Fibroblast of skin of scalp (primary cell): ENCODE results near the gene ZCCHC24.
A peak's percentile ranks its signal among the peaks of the same experiment; 100 is the strongest.
"Not testable (repeated sequence)": the region's sequence is repeated elsewhere in the genome, so short reads cannot be mapped to it uniquely, and the experiment has no call there.

Experiments
- DNase-seq: peaks from one replicate; pipeline ENCODE4 v3.0.0-alpha.2; 2013

Gene ZCCHC24

GRCh38 chr10:79342811-79343561 is 102.4 kb downstream of the ZCCHC24 start:
- DNase-seq = no peak

GRCh38 chr10:79342295-79342761 is 103.1 kb downstream of the ZCCHC24 start:
- no peak for DNase-seq

GRCh38 chr10:79340646-79341244 is 104.7 kb downstream of the ZCCHC24 start:
- DNase-seq = no peak

GRCh38 chr10:79339266-79339665 is 106.2 kb downstream of the ZCCHC24 start:
- no peak for DNase-seq

GRCh38 chr10:79337783-79338469 is 107.5 kb downstream of the ZCCHC24 start:
- not testable (repeated sequence) for DNase-seq

GRCh38 chr10:79336739-79337138 is 108.7 kb downstream of the ZCCHC24 start:
- DNase-seq = peak; percentile 38

GRCh38 chr10:79336276-79336675 is 109.1 kb downstream of the ZCCHC24 start:
- no peak for DNase-seq

- DNase-seq = no peak
Measured at GRCh38 chr10:79335470-79336235, 109.8 kb downstream of the ZCCHC24 start.

- DNase-seq = no peak
Measured at GRCh38 chr10:79335094-79335469, 110.3 kb downstream of the ZCCHC24 start.

- DNase-seq = no peak
Measured at GRCh38 chr10:79334573-79334972, 110.9 kb downstream of the ZCCHC24 start.

- peak; percentile 86 for DNase-seq
Measured at GRCh38 chr10:79333513-79333912, 111.9 kb downstream of the ZCCHC24 start.

GRCh38 chr10:79332610-79333315 is 112.7 kb downstream of the ZCCHC24 start:
- DNase-seq = not testable (repeated sequence)
